GM23248 (cell line): ENCODE data around the gene RCAN2. TPM values are rescaled to one million over a fixed set of nuclear protein-coding genes. Genes with fewer than 3 reads are reported as not detected.

Experiments
- DNase-seq: peaks from one replicate; pipeline ENCODE4 v3.0.0-alpha.2; 2015
- H2AFZ ChIP-seq: fragments of 200-600 bp; sonication (generic); 2 replicates; pipeline ENCODE4 v1.6.1; 2016; ENCODE audit warnings: antibody characterized with exemption
- H3F3A ChIP-seq: fragments of 200-600 bp; sonication (generic); 2 replicates; pipeline ENCODE4 v1.6.1; 2016; ENCODE audit warnings: mild to moderate bottlenecking, antibody characterized with exemption, mixed run types; ENCODE audit not compliant: insufficient read depth
- H3K27ac ChIP-seq: fragments of 200-600 bp; sonication (generic); 2 replicates; pipeline ENCODE4 v1.5.1; 2016; ENCODE audit warnings: mild to moderate bottlenecking
- H3K27me3 ChIP-seq: fragments of 200-600 bp; sonication (generic); replicated peaks from 2 replicates; pipeline ENCODE4 v1.6.1; 2016; ENCODE audit warnings: mild to moderate bottlenecking; ENCODE audit not compliant: insufficient read depth
- H3K36me3 ChIP-seq: fragments of 200-600 bp; sonication (generic); 2 replicates; pipeline ENCODE4 v1.6.1; 2016; ENCODE audit warnings: low read depth, mild to moderate bottlenecking
- H3K4me1 ChIP-seq: fragments of 200-600 bp; sonication (generic); 2 replicates; pipeline ENCODE4 v1.6.1; 2016; ENCODE audit warnings: mild to moderate bottlenecking; ENCODE audit not compliant: insufficient read depth
- H3K4me2 ChIP-seq: fragments of 200-600 bp; sonication (generic); one replicate; pipeline ENCODE4 v1.6.1; 2016; ENCODE audit warnings: mild to moderate bottlenecking; ENCODE audit not compliant: unreplicated experiment
- H3K4me3 ChIP-seq: fragments of 200-600 bp; sonication (generic); 2 replicates; pipeline ENCODE4 v1.5.1; 2016; ENCODE audit warnings: mild to moderate bottlenecking
- H3K79me2 ChIP-seq: fragments of 200-600 bp; sonication (generic); 2 replicates; pipeline ENCODE4 v1.6.1; 2016; ENCODE audit warnings: mild to moderate bottlenecking; ENCODE audit not compliant: insufficient read depth
- H3K9ac ChIP-seq: fragments of 200-600 bp; sonication (generic); 2 replicates; pipeline ENCODE4 v1.6.1; 2016; ENCODE audit warnings: mild to moderate bottlenecking
- H3K9me2 ChIP-seq: fragments of 200-600 bp; sonication (generic); 2 replicates; pipeline ENCODE4 v1.6.1; 2016; ENCODE audit warnings: mixed run types, mild to moderate bottlenecking, moderate library complexity; ENCODE audit not compliant: insufficient read depth
- H3K9me3 ChIP-seq: fragments of 200-600 bp; sonication (generic); one replicate; pipeline ENCODE4 v1.6.1; 2017; ENCODE audit warnings: low read depth
- H4K20me1 ChIP-seq: fragments of 200-600 bp; sonication (generic); 2 replicates; pipeline ENCODE4 v1.6.0; 2016; ENCODE audit not compliant: insufficient read depth
- EZH2 ChIP-seq: fragments of 200-600 bp; sonication (generic); IDR thresholded peaks from 2 replicates; pipeline ENCODE4 v1.6.1; 2018; ENCODE audit warnings: antibody characterized with exemption, mild to moderate bottlenecking; ENCODE audit not compliant: insufficient read depth, poor library complexity, severe bottlenecking
- EZH2phosphoT487 ChIP-seq: fragments of 200-600 bp; sonication (generic); IDR thresholded peaks from 2 replicates; pipeline ENCODE4 v1.6.1; 2018; ENCODE audit warnings: antibody characterized with exemption, moderate library complexity, mild to moderate bottlenecking, low read depth; ENCODE audit not compliant: insufficient read depth
- WGBS, 2 experiments: methylation state at CpG; one replicate each; pipeline ENCODE4 v1.1.6; 2015 to 2017; ENCODE audit warnings: low lambda C conversion rate in 2 of 2, low coverage in 1 of 2; ENCODE audit errors: missing lambda C conversion rate in 2 of 2; 5-methylcytosine and 5-hydroxymethylcytosine counted together
- in situ Hi-C: fragments of 300-500 bp; cut with MboI; formaldehyde crosslinking; loops from 2 replicates; pipeline ENCODE4 v1.15.0; 2020
- polyA plus RNA-seq: library from polyadenylated mRNA; unstranded; fragments of >200 nt; fragmentation: Nextera tagmentation; extraction: Ambion mirVana; gene quantifications from 2 replicates; pipeline ENCODE4 v1.2.1, GENCODE V29; 2016
- total RNA-seq: library from RNA; depleted of rRNA; stranded (reverse); fragments of >200 nt; shearing (Covaris generic); gene quantifications from 2 replicates; pipeline ENCODE4 v1.2.3, GENCODE V29; 2014

The RCAN2 gene
- total and polyA plus RNA-seq, 2 experiments from 2014 or later, result 6.5 to 8.8 TPM

DNA sequence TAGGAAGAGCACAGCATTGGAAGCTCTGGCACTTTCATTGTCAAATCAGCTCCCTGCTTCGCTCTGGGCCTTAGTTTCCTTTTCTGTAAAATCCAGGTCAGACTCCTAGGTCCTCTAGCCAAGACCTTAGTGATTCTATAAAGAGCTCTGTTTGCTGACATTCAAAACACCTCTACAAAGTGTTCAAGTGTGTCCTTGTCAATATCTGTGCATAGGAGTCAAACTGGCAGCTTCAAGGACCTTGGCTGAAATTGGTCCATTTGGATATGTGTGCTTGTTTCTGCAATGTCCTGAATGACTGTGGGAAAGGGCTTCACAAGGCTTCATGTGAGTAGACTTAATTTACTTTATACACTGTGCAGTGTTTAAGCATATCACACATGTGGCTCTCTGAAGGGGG lies 246.6 kb downstream of the RCAN2 start:
- WGBS, 2 experiments, result 90 to 96% methylated on average over 1 of the region's 1 CpG
- in situ Hi-C loops, result no loop called here
- H3K27ac ChIP-seq, result no peak overlapping the region

DNA sequence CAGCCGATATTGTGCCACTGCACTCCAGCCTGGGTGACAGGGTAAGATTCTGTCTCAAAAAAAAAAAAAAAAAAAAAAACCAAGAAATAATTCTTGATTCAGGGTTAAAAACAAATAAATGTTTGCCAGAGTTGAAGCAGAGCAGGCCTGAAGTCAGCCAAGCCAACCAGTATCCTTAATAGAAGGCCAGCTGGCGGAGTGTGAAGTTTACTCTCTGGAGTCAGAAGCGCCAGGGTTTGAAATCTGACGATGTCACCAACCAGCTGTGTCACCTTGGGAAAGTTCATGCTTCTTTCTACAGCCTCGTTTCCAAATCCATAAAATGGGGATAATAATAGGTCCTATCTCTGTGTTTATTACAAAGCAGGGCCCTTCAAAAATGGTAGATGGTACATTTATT lies 247.5 kb downstream of the RCAN2 start:
- Histone ChIP-seq H3K9me3 (no peaks in the 10 kb centered on the region), H3K79me2 (no peaks in the 10 kb centered on the region), H4K20me1 (no peaks in the 10 kb centered on the region), H2AFZ (no peak overlapping the region), H3K27ac (no peak overlapping the region), H3K36me3 (no peaks in the 10 kb centered on the region), H3K27me3 (no peaks in the 10 kb centered on the region), H3K4me1 (peaks cover 13% of the 10 kb centered on the region), H3K4me3 (no peak overlapping the region), H3F3A (peaks cover 13% of the 10 kb centered on the region; the same call in 1 of the 2 replicates), H3K9me2 (no peaks in the 10 kb centered on the region), H3K9ac (no peak overlapping the region), H3K4me2 (no peak overlapping the region)
- WGBS, 2 experiments, result 56% methylated on average over 5 of the region's 5 CpGs
- in situ Hi-C loops, result no loop called here
- no peak for DNase-seq
- no peak for TF ChIP-seq EZH2
- no peak for TF ChIP-seq EZH2phosphoT487

More for the DNA sequence above, 246.6 kb downstream of the RCAN2 start:
- no peak overlapping the region for H3K4me3 ChIP-seq
- peaks cover 13% of the 10 kb centered on the region; the same call in 1 of the 2 replicates for H3F3A ChIP-seq
- H4K20me1 ChIP-seq, result no peaks in the 10 kb centered on the region
- H3K9me3 ChIP-seq, result no peaks in the 10 kb centered on the region
- no peaks in the 10 kb centered on the region for H3K27me3 ChIP-seq
- H3K79me2 ChIP-seq, result no peaks in the 10 kb centered on the region
- no peak overlapping the region for H3K4me2 ChIP-seq
- no peaks in the 10 kb centered on the region for H3K36me3 ChIP-seq
- H3K9me2 ChIP-seq, result no peaks in the 10 kb centered on the region
- H2AFZ ChIP-seq, result no peak overlapping the region
- no peak overlapping the region for H3K9ac ChIP-seq
- TF ChIP-seq EZH2 (no peak), EZH2phosphoT487 (no peak)
- peaks cover 13% of the 10 kb centered on the region for H3K4me1 ChIP-seq
- no peak for DNase-seq

DNA sequence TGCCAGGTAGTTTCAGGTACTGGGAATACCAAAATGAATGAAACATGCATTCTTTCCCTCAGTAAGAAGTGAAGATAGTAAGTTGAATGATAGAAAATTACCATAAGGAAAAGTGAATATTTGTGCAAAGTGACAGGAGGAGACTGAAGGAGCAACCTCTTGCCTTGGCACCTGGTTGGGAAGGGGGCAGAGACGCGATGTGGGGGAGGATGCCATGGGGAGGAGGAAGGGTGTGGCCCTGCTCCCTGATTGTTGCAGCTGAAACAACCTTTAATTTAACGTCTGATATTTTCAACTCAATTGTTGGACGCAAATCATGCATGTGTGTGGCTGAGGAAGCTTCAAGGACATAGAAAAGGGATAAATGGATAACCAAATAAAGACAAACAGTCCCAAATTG lies 248.3 kb downstream of the RCAN2 start:
- in situ Hi-C loops, result no loop called here
- H3K9me2 ChIP-seq, result no peaks in the 10 kb centered on the region
- 47 to 49% methylated on average over 4 of the region's 4 CpGs for WGBS, 2 experiments
- no peak overlapping the region for H3K9ac ChIP-seq
- no peak overlapping the region for H3K4me2 ChIP-seq
- TF ChIP-seq EZH2phosphoT487, result no peak
- no peak for TF ChIP-seq EZH2
- H3K36me3 ChIP-seq, result no peaks in the 10 kb centered on the region
- no peak overlapping the region for H2AFZ ChIP-seq
- H3K4me1 ChIP-seq, result peaks cover 13% of the 10 kb centered on the region
- peaks cover 13% of the 10 kb centered on the region; the same call in 1 of the 2 replicates for H3F3A ChIP-seq
- H3K79me2 ChIP-seq, result no peaks in the 10 kb centered on the region
- H3K4me3 ChIP-seq, result no peak overlapping the region
- H3K9me3 ChIP-seq, result no peaks in the 10 kb centered on the region
- DNase-seq, result no peak
- H3K27me3 ChIP-seq, result no peaks in the 10 kb centered on the region
- H3K27ac ChIP-seq, result no peak overlapping the region
- H4K20me1 ChIP-seq, result no peaks in the 10 kb centered on the region

DNA sequence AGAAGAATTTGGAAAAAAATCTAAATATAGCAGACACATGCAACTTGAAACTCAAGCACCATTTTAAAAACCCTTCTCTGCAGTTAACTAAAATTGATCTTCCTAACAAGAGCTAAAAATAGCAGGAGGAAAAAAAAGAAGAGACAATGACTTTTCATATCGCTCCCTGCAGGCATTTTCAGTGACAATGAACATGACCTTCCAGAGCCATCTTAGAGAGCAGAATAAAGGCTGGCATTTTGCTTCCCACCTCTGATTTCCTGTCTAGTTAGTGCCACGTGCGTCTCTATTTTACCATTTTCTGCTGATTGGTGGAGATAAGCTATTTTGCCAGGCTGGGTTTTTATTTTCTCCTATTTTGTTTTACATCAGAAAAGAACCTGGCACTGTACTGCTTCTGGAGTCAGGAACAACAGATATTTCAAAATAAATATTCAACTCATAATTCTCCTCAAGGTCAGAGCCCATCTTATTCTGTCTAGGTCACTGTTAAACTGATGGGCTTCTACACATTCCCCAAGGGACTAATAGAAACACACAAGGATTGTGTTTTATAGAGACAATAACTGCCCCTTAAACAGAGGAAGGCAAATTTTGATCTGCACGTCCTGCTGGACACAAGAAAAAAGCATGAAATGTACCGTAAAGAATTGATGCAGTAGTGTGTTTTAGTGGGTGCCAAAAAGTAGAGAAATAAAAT lies 250.2 kb downstream of the RCAN2 start:
- Histone ChIP-seq H3K79me2 (no peaks in the 10 kb centered on the region), H3K9me2 (no peaks in the 10 kb centered on the region), H3K9ac (no peak overlapping the region), H4K20me1 (no peaks in the 10 kb centered on the region), H3K36me3 (no peaks in the 10 kb centered on the region), H3K4me2 (no peak overlapping the region), H3F3A (peaks cover 5% of the 10 kb centered on the region; the same call in 1 of the 2 replicates), H3K4me3 (no peak overlapping the region), H2AFZ (no peak overlapping the region), H3K9me3 (no peaks in the 10 kb centered on the region), H3K27ac (no peak overlapping the region), H3K27me3 (no peaks in the 10 kb centered on the region), H3K4me1 (peaks cover 7% of the 10 kb centered on the region)
- TF ChIP-seq EZH2, result no peak
- TF ChIP-seq EZH2phosphoT487, result no peak
- no peak for DNase-seq
- 87% methylated on average over 5 of the region's 5 CpGs for WGBS, 2 experiments
- in situ Hi-C loops, result no loop called here

DNA sequence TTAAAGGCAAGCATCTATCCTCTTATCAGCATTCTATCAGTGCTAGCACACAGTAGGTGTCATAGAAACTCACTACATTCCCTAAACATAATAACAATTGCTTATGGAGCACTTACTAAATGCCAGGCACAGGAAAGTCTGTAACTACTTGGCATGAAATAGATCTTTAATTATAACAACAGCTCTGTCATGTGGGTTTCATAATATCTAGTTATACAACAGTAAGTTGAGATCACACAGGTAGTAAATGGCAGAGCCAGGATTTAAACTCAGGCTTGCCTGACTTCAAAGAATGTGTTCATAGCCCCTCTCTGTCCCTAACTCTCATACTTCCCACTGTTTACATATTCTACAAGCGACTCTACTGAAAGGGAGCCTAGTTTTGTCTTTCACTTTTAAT lies 254.5 kb downstream of the RCAN2 start:
- Histone ChIP-seq H3K4me3 (no peak overlapping the region), H3K4me2 (no peak overlapping the region), H3K9ac (no peak overlapping the region), H3K9me2 (no peaks in the 10 kb centered on the region), H3K79me2 (no peaks in the 10 kb centered on the region), H3F3A (no peaks in the 10 kb centered on the region), H3K36me3 (no peaks in the 10 kb centered on the region), H3K27me3 (no peaks in the 10 kb centered on the region), H3K4me1 (no peaks in the 10 kb centered on the region), H3K27ac (no peak overlapping the region), H3K9me3 (no peaks in the 10 kb centered on the region), H4K20me1 (no peaks in the 10 kb centered on the region), H2AFZ (no peak overlapping the region)
- no peak for TF ChIP-seq EZH2phosphoT487
- no peak for TF ChIP-seq EZH2
- DNase-seq, result no peak
- in situ Hi-C loops, result no loop called here
- WGBS, 2 experiments, result 61 to 65% methylated on average over 1 of the region's 1 CpG
